Measurements from ENCODE around the gene HTRA3.
A peak's percentile ranks its signal among the peaks of the same experiment; 100 is the strongest.

HTRA3 gene

GRCh38 chr4:8235686-8236085, 33.9 kb upstream of the HTRA3 start:
- no peak overlapping the region for H3K4me3 ChIP-seq (ENCODE audit: low read length)
- no peak for TF ChIP-seq CTCF (conservative IDR thresholded peaks at IDR 0.05; ENCODE audit: low read length)
- DNase-seq (ENCODE audit: low read depth), result no peak

GRCh38 chr4:8236106-8236919, 33.2 kb upstream of the HTRA3 start:
- no peak for DNase-seq (ENCODE audit: low read depth)
- no peak for TF ChIP-seq CTCF (conservative IDR thresholded peaks at IDR 0.05; ENCODE audit: low read length)
- H3K4me3 ChIP-seq (ENCODE audit: low read length), result no peak overlapping the region

GRCh38 chr4:8236920-8237195, 32.7 kb upstream of the HTRA3 start:
- DNase-seq (ENCODE audit: low read depth), result no peak
- TF ChIP-seq CTCF (conservative IDR thresholded peaks at IDR 0.05; ENCODE audit: low read length), result no peak
- H3K4me3 ChIP-seq (ENCODE audit: low read length), result no peak overlapping the region

GRCh38 chr4:8237256-8237989, 32.1 kb upstream of the HTRA3 start:
- no peak for TF ChIP-seq CTCF (conservative IDR thresholded peaks at IDR 0.05; ENCODE audit: low read length)
- no peak overlapping the region for H3K4me3 ChIP-seq (ENCODE audit: low read length)
- no peak for DNase-seq (ENCODE audit: low read depth)

GRCh38 chr4:8238036-8238511, 31.5 kb upstream of the HTRA3 start:
- no peak overlapping the region for H3K4me3 ChIP-seq (ENCODE audit: low read length)
- DNase-seq (ENCODE audit: low read depth), result no peak
- TF ChIP-seq CTCF (conservative IDR thresholded peaks at IDR 0.05; ENCODE audit: low read length), result no peak

- peak; percentile 26; the same call in 1 of the 2 replicates for TF ChIP-seq CTCF (conservative IDR thresholded peaks at IDR 0.05; ENCODE audit: low read length)
- H3K4me3 ChIP-seq (ENCODE audit: low read length), result no peak overlapping the region
- no peak for DNase-seq (ENCODE audit: low read depth)
These were observed 31.0 kb upstream of the HTRA3 start for GRCh38 chr4:8238515-8239053.

Data from AG10803 (cell line).